ENCODE results near the gene CAVIN1.

GRCh38 chr17:42365136-42365535 lies 57.9 kb downstream of the CAVIN1 start:
- TF ChIP-seq CTCF (IDR thresholded peaks at IDR 0.05; ENCODE audit: low read depth, low read length, poor library complexity, severe bottlenecking) (no peak), EZH2phosphoT487 (IDR thresholded peaks at IDR 0.05; ENCODE audit: borderline replicate concordance, low read length) (no peak)
